Panc1 (cell line): ENCODE results near the gene HIPK2. TPM values are rescaled to one million over a fixed set of nuclear protein-coding genes. Genes with fewer than 3 reads are reported as not detected.

Experiments
- ATAC-seq: fragments of 200-7000 bp; cut with Tn5 transposase; 2 replicates; pipeline ENCODE4 v1.9.1; 2020; ENCODE audit warnings: mild to moderate bottlenecking, moderate library complexity
- BruUV-seq: library from RNA; stranded (reverse); fragments of 400-500 nt; replicated peaks from 2 replicates; lab custom pipeline; 2021; lab: Mats Ljungman, UMichigan
- CTCF ChIA-PET: fragments of 300-600 bp; sonication (Branson Sonifier 250); formaldehyde crosslinking; loops from one replicate; lab custom pipeline; 2022; ENCODE audit warnings: antibody characterized with exemption; lab: Charles Lee
- POLR2A ChIA-PET: fragments of 300-600 bp; sonication (Branson Sonifier 250); formaldehyde crosslinking; loops from one replicate; lab custom pipeline; 2022; ENCODE audit warnings: antibody characterized with exemption; lab: Charles Lee
- DNase-seq: peaks from one replicate; pipeline ENCODE4 v3.0.0-alpha.2; 2010; ENCODE audit warnings: low read depth, low spot score
- H3K27ac ChIP-seq: 2 replicates; pipeline ENCODE4 v1.5.1; 2011; ENCODE audit warnings: mild to moderate bottlenecking, low read length, inconsistent platforms
- H3K27me3 ChIP-seq: fragments of 200-500 bp; sonication (Bioruptor generic); 2 replicates; pipeline ENCODE4 v1.6.0; 2014; ENCODE audit warnings: low read length, inconsistent platforms; ENCODE audit not compliant: control insufficient read depth, insufficient read depth
- H3K36me3 ChIP-seq: fragments of 200-500 bp; sonication (Bioruptor generic); 2 replicates; pipeline ENCODE4 v1.5.1; 2014; ENCODE audit warnings: inconsistent platforms, mild to moderate bottlenecking, low read length, moderate library complexity; ENCODE audit not compliant: control insufficient read depth, insufficient read depth
- H3K4me1 ChIP-seq: 2 replicates; pipeline ENCODE4 v1.5.1; 2011; ENCODE audit warnings: inconsistent platforms, mild to moderate bottlenecking, low read length, moderate library complexity; ENCODE audit not compliant: control insufficient read depth, insufficient read depth
- H3K4me3 ChIP-seq, 2 experiments: 2 replicates each; pipeline ENCODE4 v1.5.1; 2011 to 2012; ENCODE audit warnings: low read depth in 2 of 2, low read length in 2 of 2, mild to moderate bottlenecking in 2 of 2, inconsistent platforms in 1 of 2, moderate library complexity in 1 of 2
- H3K9me3 ChIP-seq: fragments of 200-500 bp; sonication (Bioruptor generic); 2 replicates; pipeline ENCODE4 v1.5.1; 2014; ENCODE audit warnings: low read depth, mild to moderate bottlenecking, inconsistent platforms, low read length, moderate library complexity; ENCODE audit not compliant: control insufficient read depth, insufficient read depth
- CTCF ChIP-seq: fragments of 450-650 bp; IDR thresholded peaks from 2 replicates; pipeline ENCODE4 v1.5.1; 2017; ENCODE audit warnings: mild to moderate bottlenecking
- POLR2AphosphoS5 ChIP-seq: IDR thresholded peaks from 2 replicates; pipeline ENCODE4 v1.6.1; 2012; ENCODE audit warnings: mild to moderate bottlenecking, low read depth, low read length, moderate library complexity
- REST ChIP-seq, 2 experiments: IDR thresholded peaks; 2 replicates each; pipeline ENCODE4 v1.6.1; 2011 to 2012; ENCODE audit warnings: low read depth in 2 of 2, control low read depth in 1 of 2, low read length in 1 of 2, mild to moderate bottlenecking in 1 of 2, moderate library complexity in 1 of 2; ENCODE audit not compliant: insufficient read depth in 1 of 2
- SIN3A ChIP-seq: IDR thresholded peaks from 2 replicates; pipeline ENCODE4 v1.6.1; 2012; ENCODE audit warnings: low read depth, mild to moderate bottlenecking, low read length, moderate library complexity, borderline replicate concordance; ENCODE audit not compliant: insufficient read depth
- TCF7L2 ChIP-seq: IDR thresholded peaks from 2 replicates; pipeline ENCODE4 v1.6.1; 2011; ENCODE audit warnings: mild to moderate bottlenecking, low read depth, low read length, inconsistent platforms
- in situ Hi-C: cut with HindIII; loops from 2 replicates; pipeline ENCODE4 v1.10.0; 2016; ENCODE audit warnings: low sequenced_read_pairs, low pct_unique_long_range_greater_than_20kb
- intact Hi-C: fragments of 100-400 bp; cut with micrococcal nuclease; formaldehyde crosslinking; loops from one replicate; pipeline ENCODE4 v1.10.0; 2022; ENCODE audit not compliant: unreplicated experiment
- total RNA-seq: library from RNA; stranded (reverse); gene quantifications from one replicate; pipeline ENCODE4 v1.2.1, GENCODE V29; 2021; ENCODE audit not compliant: unreplicated experiment

Gene HIPK2
- total RNA-seq, 1 experiment from 2014 or later: 34.1 TPM

- DNase-seq (no peak), ATAC-seq (no peak)
- CTCF ChIA-PET: no interaction called here
- Histone ChIP-seq H3K27ac (no peak overlapping the region), H3K4me1 (no peaks in the 10 kb centered on the region), H3K9me3 (no peaks in the 10 kb centered on the region), H3K27me3 (no peaks in the 10 kb centered on the region), H3K36me3 (no peaks in the 10 kb centered on the region), H3K4me3 (no peak overlapping the region)
- in situ Hi-C loops (no loop called here), intact Hi-C loops (no loop called here)
- no TSS peak for BruUV-seq
- POLR2A ChIA-PET: no interaction called here
- TF ChIP-seq SIN3A: no peak
- no peak for TF ChIP-seq TCF7L2
These were observed 25.2 kb downstream of the HIPK2 start for GRCh38 chr7:139752604-139753003.

- Histone ChIP-seq H3K9me3 (no peaks in the 10 kb centered on the region), H3K27me3 (no peaks in the 10 kb centered on the region), H3K36me3 (no peaks in the 10 kb centered on the region), H3K4me3 (no peak overlapping the region), H3K4me1 (no peaks in the 10 kb centered on the region), H3K27ac (no peak overlapping the region)
- intact Hi-C loops: no loop called here
- ChIA-PET CTCF (no interaction called here), POLR2A (no interaction called here)
- BruUV-seq: no TSS peak
- in situ Hi-C loops: no loop called here
- ATAC-seq (no peak), DNase-seq (no peak)
- no peak for TF ChIP-seq REST (IDR thresholded peaks at IDR 0.05; ENCODE audit: insufficient read depth in 1 of 2, low read depth in 2 of 2, low read length in 1 of 2)
These were observed 25.6 kb downstream of the HIPK2 start for GRCh38 chr7:139752148-139752547.

- no TSS peak for BruUV-seq
- CTCF ChIA-PET: interaction anchor here (0.5 kb wide), 1 partner anchor 481 kb away, joined by 4 read pairs; no protein-coding TSS in a partner anchor
- peaks cover 6% of the 10 kb centered on the region for H3K4me1 ChIP-seq
These were observed 27.2 kb downstream of the HIPK2 start for GRCh38 chr7:139750459-139751095.

More at GRCh38 chr7:139750459-139751095, 27.2 kb downstream of the HIPK2 start:
- POLR2A ChIA-PET: no interaction called here
- no peaks in the 10 kb centered on the region for H3K9me3 ChIP-seq
- ATAC-seq: no peak
- intact Hi-C loops (no loop called here), in situ Hi-C loops (no loop called here)
- no peaks in the 10 kb centered on the region for H3K36me3 ChIP-seq
- no peak for DNase-seq
- TF ChIP-seq POLR2AphosphoS5 (no peak), SIN3A (no peak), CTCF (no peak), TCF7L2 (no peak), REST (IDR thresholded peaks at IDR 0.05; ENCODE audit: insufficient read depth in 1 of 2, low read depth in 2 of 2, low read length in 1 of 2) (no peak)
- no peak overlapping the region for H3K27ac ChIP-seq
- no peaks in the 10 kb centered on the region for H3K27me3 ChIP-seq
- H3K4me3 ChIP-seq: no peak overlapping the region
